GM06990 (cell line): ENCODE measurements around the gene YAP1.

Experiments used
- DNase-seq: peaks from one replicate; pipeline ENCODE4 v3.0.0-alpha.2; 2011; ENCODE audit not compliant: insufficient read length; ENCODE audit errors: extremely low read depth
- H3K27me3 ChIP-seq: replicated peaks from 2 replicates; pipeline ENCODE4 v1.6.0; 2011; ENCODE audit warnings: low read length; ENCODE audit not compliant: control insufficient read depth, insufficient read depth
- H3K36me3 ChIP-seq: 2 replicates; pipeline ENCODE4 v1.5.1; 2011; ENCODE audit warnings: low read length; ENCODE audit not compliant: control insufficient read depth, insufficient read depth
- H3K4me3 ChIP-seq: replicated peaks from 2 replicates; pipeline ENCODE4 v1.5.1; 2011; ENCODE audit warnings: low read depth, mild to moderate bottlenecking, control low read depth, low read length
- TF ChIP-seq, protein P1 (sequence below): IDR thresholded peaks from 2 replicates; pipeline ENCODE4 v1.5.1; 2011; ENCODE audit warnings: low read length, control low read depth, mild to moderate bottlenecking, inconsistent platforms; ENCODE audit not compliant: insufficient read depth, poor library complexity, severe bottlenecking

The YAP1 gene

DNA sequence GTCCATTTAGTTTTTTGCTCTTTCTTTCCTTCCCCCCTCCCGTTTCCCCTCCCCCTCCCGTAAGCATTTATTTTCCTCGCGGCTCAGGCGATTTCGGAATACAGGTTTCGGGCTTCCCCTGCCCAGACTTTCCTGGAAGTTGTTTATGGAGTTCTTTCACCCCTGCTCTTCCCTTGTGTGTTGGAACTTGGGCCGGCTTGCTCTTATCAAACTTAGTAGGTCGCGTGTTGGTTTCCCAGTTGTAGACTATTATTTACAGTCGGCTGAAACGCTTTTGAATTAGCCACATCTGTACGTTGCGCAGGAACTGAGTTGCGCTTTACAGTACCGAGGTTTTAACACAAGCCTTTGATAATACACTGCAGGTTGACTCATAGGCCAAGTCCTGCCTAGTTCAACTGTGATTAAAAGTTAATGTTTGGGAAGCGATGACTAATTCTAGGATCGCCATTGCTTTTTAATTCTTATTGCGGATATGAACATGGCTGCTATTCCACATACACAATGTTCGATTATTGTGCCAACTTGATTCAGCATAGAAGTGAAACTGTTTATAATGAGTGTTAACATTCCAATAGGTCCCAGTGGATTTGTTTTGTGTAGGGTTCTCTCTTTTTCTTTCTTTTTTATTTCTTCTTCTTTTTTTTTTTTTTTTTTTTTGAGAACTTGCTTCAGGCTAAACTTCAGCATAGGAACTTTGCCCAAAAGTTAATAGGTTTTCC is 1.7 kb downstream of the YAP1 start:
- no peak overlapping the region for H3K4me3 ChIP-seq
- no peaks in the 10 kb centered on the region; the same call in none of the 2 replicates for H3K27me3 ChIP-seq
- no peaks in the 10 kb centered on the region for H3K36me3 ChIP-seq
- no peak for DNase-seq
- TF ChIP-seq, protein P1, sequence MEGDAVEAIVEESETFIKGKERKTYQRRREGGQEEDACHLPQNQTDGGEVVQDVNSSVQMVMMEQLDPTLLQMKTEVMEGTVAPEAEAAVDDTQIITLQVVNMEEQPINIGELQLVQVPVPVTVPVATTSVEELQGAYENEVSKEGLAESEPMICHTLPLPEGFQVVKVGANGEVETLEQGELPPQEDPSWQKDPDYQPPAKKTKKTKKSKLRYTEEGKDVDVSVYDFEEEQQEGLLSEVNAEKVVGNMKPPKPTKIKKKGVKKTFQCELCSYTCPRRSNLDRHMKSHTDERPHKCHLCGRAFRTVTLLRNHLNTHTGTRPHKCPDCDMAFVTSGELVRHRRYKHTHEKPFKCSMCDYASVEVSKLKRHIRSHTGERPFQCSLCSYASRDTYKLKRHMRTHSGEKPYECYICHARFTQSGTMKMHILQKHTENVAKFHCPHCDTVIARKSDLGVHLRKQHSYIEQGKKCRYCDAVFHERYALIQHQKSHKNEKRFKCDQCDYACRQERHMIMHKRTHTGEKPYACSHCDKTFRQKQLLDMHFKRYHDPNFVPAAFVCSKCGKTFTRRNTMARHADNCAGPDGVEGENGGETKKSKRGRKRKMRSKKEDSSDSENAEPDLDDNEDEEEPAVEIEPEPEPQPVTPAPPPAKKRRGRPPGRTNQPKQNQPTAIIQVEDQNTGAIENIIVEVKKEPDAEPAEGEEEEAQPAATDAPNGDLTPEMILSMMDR, result no peak

DNA sequence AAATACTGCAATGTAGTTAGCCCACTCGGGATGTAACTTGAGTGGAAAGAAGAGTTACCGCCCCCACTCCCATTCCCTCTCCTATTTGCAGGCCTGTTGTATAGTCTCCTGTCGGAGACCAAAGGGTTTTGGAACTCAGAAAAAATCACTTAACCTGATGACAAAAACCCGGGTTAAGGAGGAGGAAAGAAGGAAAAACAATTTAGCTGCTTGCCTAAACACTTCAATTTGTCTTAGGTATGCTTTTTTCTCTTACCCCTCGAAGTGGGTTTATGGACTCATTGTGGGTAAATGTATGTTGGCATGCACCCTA is 2.2 kb downstream of the YAP1 start:
- TF ChIP-seq, protein P1, result no peak
- Histone ChIP-seq H3K27me3 (no peaks in the 10 kb centered on the region; the same call in none of the 2 replicates), H3K4me3 (no peak overlapping the region), H3K36me3 (no peaks in the 10 kb centered on the region)
- DNase-seq, result no peak

DNA sequence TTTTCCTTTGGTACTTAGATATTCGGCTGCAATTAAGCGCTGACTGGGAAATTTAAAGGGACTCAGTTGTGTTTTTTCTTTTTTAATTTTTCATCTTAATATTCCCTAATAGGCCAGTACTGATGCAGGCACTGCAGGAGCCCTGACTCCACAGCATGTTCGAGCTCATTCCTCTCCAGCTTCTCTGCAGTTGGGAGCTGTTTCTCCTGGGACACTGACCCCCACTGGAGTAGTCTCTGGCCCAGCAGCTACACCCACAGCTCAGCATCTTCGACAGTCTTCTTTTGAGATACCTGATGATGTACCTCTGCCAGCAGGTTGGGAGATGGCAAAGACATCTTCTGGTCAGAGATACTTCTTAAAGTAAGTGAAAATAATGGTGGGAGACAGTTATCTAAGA is 3.8 kb downstream of the YAP1 start:
- TF ChIP-seq, protein P1, result no peak
- H3K36me3 ChIP-seq, result no peaks in the 10 kb centered on the region
- no peak for DNase-seq
- no peaks in the 10 kb centered on the region; the same call in none of the 2 replicates for H3K27me3 ChIP-seq
- H3K4me3 ChIP-seq, result no peak overlapping the region

DNA sequence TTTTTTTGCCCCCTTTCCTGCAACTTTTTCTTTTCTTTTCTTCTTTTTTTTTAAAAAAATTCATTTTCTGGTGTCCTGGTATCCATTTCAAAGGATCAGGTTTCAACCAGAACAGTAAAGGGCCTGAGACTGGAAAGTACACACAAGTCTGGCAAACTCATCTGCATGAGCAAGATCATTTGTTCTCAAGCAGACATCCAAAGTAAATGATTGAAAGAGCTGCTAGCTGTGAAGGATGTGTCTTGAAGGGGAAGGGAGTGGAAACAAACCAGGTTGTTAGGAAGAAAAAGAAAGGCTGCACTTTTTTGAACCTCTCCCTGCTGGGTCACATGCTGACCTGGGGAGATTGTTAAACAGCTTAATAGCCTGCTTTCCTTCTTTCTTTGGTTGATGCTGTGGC is 5.3 kb downstream of the YAP1 start:
- Histone ChIP-seq H3K27me3 (no peaks in the 10 kb centered on the region; the same call in none of the 2 replicates), H3K4me3 (no peak overlapping the region), H3K36me3 (no peaks in the 10 kb centered on the region)
- DNase-seq, result no peak
- TF ChIP-seq, protein P1, result no peak

DNA sequence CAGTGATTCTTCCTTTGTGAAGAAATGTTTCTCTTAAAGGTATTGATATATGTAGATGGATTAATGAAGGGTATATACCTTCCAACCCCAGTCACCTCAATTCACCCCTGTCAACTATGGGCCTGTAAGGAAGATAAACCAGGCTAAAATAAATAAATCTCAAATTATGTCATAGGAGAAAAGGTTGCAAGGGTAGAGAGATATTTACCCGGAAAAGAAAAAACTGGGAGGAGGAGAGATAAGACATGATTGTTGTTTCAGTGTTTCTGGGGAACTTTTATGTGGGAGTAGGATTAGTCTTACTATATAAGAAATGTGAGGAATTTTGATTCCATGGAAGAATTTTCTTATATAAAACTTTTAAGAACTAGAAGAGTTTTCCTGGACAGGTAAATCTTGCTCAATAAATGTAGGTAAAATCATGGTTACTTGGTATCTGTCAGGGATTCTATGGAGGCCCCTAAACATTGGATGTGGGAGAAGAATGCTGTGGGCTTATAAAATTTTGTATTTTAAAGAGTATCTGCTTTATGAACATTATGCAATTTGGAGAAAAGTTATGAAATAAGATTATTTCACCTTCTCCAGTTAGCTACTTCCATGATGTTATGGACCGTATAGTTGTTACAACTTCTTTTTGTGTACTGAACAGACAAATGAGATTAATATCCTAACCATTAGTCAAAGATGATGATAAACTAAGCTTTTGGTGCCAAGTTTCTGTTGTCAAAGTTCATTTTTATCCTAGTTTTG is 6.4 kb downstream of the YAP1 start:
- Histone ChIP-seq H3K4me3 (no peak overlapping the region), H3K27me3 (no peaks in the 10 kb centered on the region; the same call in 1 of the 2 replicates), H3K36me3 (no peaks in the 10 kb centered on the region)
- TF ChIP-seq, protein P1, result no peak
- no peak for DNase-seq
